Gastroesophageal sphincter (tissue), 3 donors: ENCODE results near the gene SYNPO.

Experiments
- POLR2A ChIP-seq, 2 donors: fragments of 450-650 bp; IDR thresholded peaks; one replicate each; pipeline ENCODE4 v1.6.1; 2017; ENCODE audit warnings: antibody characterized with exemption in 2 of 2, mild to moderate bottlenecking in 2 of 2, moderate library complexity in 1 of 2
- POLR2AphosphoS5 ChIP-seq: sonication (generic); formaldehyde crosslinking; IDR thresholded peaks from one replicate; pipeline ENCODE4 v1.6.1; 2017; ENCODE audit warnings: antibody characterized with exemption
- TF ChIP-seq, protein P1 (sequence below), 4 experiments: fragments of 200-600 bp in 2 of 4; fragments of 450-650 bp in 2 of 4; sonication (generic) in 1 of 4; IDR thresholded peaks; one replicate each; pipeline ENCODE4 v1.5.1; 2017 to 2019; ENCODE audit warnings: antibody characterized with exemption in 4 of 4, mild to moderate bottlenecking in 2 of 4, moderate library complexity in 2 of 4

- TF ChIP-seq POLR2A (IDR thresholded peaks at IDR 0.05) (no peak), POLR2AphosphoS5 (no peak)
- TF ChIP-seq, protein P1, sequence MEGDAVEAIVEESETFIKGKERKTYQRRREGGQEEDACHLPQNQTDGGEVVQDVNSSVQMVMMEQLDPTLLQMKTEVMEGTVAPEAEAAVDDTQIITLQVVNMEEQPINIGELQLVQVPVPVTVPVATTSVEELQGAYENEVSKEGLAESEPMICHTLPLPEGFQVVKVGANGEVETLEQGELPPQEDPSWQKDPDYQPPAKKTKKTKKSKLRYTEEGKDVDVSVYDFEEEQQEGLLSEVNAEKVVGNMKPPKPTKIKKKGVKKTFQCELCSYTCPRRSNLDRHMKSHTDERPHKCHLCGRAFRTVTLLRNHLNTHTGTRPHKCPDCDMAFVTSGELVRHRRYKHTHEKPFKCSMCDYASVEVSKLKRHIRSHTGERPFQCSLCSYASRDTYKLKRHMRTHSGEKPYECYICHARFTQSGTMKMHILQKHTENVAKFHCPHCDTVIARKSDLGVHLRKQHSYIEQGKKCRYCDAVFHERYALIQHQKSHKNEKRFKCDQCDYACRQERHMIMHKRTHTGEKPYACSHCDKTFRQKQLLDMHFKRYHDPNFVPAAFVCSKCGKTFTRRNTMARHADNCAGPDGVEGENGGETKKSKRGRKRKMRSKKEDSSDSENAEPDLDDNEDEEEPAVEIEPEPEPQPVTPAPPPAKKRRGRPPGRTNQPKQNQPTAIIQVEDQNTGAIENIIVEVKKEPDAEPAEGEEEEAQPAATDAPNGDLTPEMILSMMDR (IDR thresholded peaks at IDR 0.05): no peak
Observed at GRCh38 chr5:150694612-150695011, 54.2 kb downstream of the SYNPO start.
